Measurements from ENCODE around the gene TMTC2.

TMTC2 gene

GRCh38 chr12:82973592-82973991 is 286.9 kb downstream of the TMTC2 start:
- no peak for TF ChIP-seq ZNF274 (IDR thresholded peaks at IDR 0.05; ENCODE audit: low read depth, low read length)
- no peak for TF ChIP-seq YY1 (IDR thresholded peaks at IDR 0.05; ENCODE audit: insufficient read depth, insufficient read length)
- TF ChIP-seq SUZ12 (IDR thresholded peaks at IDR 0.05; ENCODE audit: extremely low read depth, insufficient read depth, insufficient read length) = no peak
- no peak overlapping the region for H3K9ac ChIP-seq (ENCODE audit: insufficient read length, low read depth)
- DNase-seq (ENCODE audit: low read depth, low spot score) = no peak

GRCh38 chr12:82981150-82981549 is 294.4 kb downstream of the TMTC2 start:
- no peak for TF ChIP-seq YY1 (IDR thresholded peaks at IDR 0.05; ENCODE audit: insufficient read depth, insufficient read length)
- TF ChIP-seq SUZ12 (IDR thresholded peaks at IDR 0.05; ENCODE audit: extremely low read depth, insufficient read depth, insufficient read length) = no peak
- TF ChIP-seq ZNF274 (IDR thresholded peaks at IDR 0.05; ENCODE audit: low read depth, low read length) = no peak
- DNase-seq (ENCODE audit: low read depth, low spot score) = no peak
- H3K36me3 ChIP-seq (ENCODE audit: insufficient read depth, insufficient read length, low read length) = no peaks in the 10 kb centered on the region

More at GRCh38 chr12:82973592-82973991, 286.9 kb downstream of the TMTC2 start:
- Histone ChIP-seq H3K36me3 (ENCODE audit: insufficient read depth, insufficient read length, low read length) (no peaks in the 10 kb centered on the region), H3K27me3 (ENCODE audit: insufficient read depth, insufficient read length) (no peaks in the 10 kb centered on the region), H3K4me3 (ENCODE audit: insufficient read length, low read depth) (no peak overlapping the region), H3K9me3 (ENCODE audit: insufficient read depth, low read length) (no peaks in the 10 kb centered on the region), H3K4me1 (ENCODE audit: insufficient read depth, insufficient read length) (no peaks in the 10 kb centered on the region)

GRCh38 chr12:82994117-82994516 is 307.4 kb downstream of the TMTC2 start:
- H3K4me1 ChIP-seq (ENCODE audit: insufficient read depth, insufficient read length) = no peaks in the 10 kb centered on the region
- H3K36me3 ChIP-seq (ENCODE audit: insufficient read depth, insufficient read length, low read length) = no peaks in the 10 kb centered on the region
- H3K9ac ChIP-seq (ENCODE audit: insufficient read length, low read depth) = no peak overlapping the region
- no peaks in the 10 kb centered on the region for H3K27me3 ChIP-seq (ENCODE audit: insufficient read depth, insufficient read length)
- H3K4me3 ChIP-seq (ENCODE audit: insufficient read length, low read depth) = no peak overlapping the region
- H3K9me3 ChIP-seq (ENCODE audit: insufficient read depth, low read length) = no peaks in the 10 kb centered on the region
- DNase-seq (ENCODE audit: low read depth, low spot score) = no peak
- TF ChIP-seq ZNF274 (IDR thresholded peaks at IDR 0.05; ENCODE audit: low read depth, low read length) (no peak), SUZ12 (IDR thresholded peaks at IDR 0.05; ENCODE audit: extremely low read depth, insufficient read depth, insufficient read length) (no peak), YY1 (IDR thresholded peaks at IDR 0.05; ENCODE audit: insufficient read depth, insufficient read length) (no peak)

More at GRCh38 chr12:82981150-82981549, 294.4 kb downstream of the TMTC2 start:
- Histone ChIP-seq H3K27me3 (ENCODE audit: insufficient read depth, insufficient read length) (no peaks in the 10 kb centered on the region), H3K4me1 (ENCODE audit: insufficient read depth, insufficient read length) (no peaks in the 10 kb centered on the region), H3K9ac (ENCODE audit: insufficient read length, low read depth) (no peak overlapping the region), H3K9me3 (ENCODE audit: insufficient read depth, low read length) (peaks cover 7% of the 10 kb centered on the region; the same call in 1 of the 2 replicates), H3K4me3 (ENCODE audit: insufficient read length, low read depth) (no peak overlapping the region)

- H3K36me3 ChIP-seq (ENCODE audit: insufficient read depth, insufficient read length, low read length) = no peaks in the 10 kb centered on the region
- no peak for TF ChIP-seq ZNF274 (IDR thresholded peaks at IDR 0.05; ENCODE audit: low read depth, low read length)
- TF ChIP-seq YY1 (IDR thresholded peaks at IDR 0.05; ENCODE audit: insufficient read depth, insufficient read length) = no peak
- no peak for TF ChIP-seq SUZ12 (IDR thresholded peaks at IDR 0.05; ENCODE audit: extremely low read depth, insufficient read depth, insufficient read length)
- no peak overlapping the region for H3K9ac ChIP-seq (ENCODE audit: insufficient read length, low read depth)
- no peaks in the 10 kb centered on the region for H3K4me1 ChIP-seq (ENCODE audit: insufficient read depth, insufficient read length)
- no peaks in the 10 kb centered on the region; the same call in 1 of the 2 replicates for H3K9me3 ChIP-seq (ENCODE audit: insufficient read depth, low read length)
- no peak overlapping the region for H3K4me3 ChIP-seq (ENCODE audit: insufficient read length, low read depth)
- no peak for DNase-seq (ENCODE audit: low read depth, low spot score)
- H3K27me3 ChIP-seq (ENCODE audit: insufficient read depth, insufficient read length) = no peaks in the 10 kb centered on the region
Observed at GRCh38 chr12:82996168-82996812, 309.6 kb downstream of the TMTC2 start.

- H3K36me3 ChIP-seq (ENCODE audit: insufficient read depth, insufficient read length, low read length) = no peaks in the 10 kb centered on the region
Observed at GRCh38 chr12:82998509-82998908, 311.8 kb downstream of the TMTC2 start.

GRCh38 chr12:83003026-83003425 is 316.3 kb downstream of the TMTC2 start:
- DNase-seq (ENCODE audit: low read depth, low spot score) = no peak
- TF ChIP-seq ZNF274 (IDR thresholded peaks at IDR 0.05; ENCODE audit: low read depth, low read length) (no peak), YY1 (IDR thresholded peaks at IDR 0.05; ENCODE audit: insufficient read depth, insufficient read length) (no peak), SUZ12 (IDR thresholded peaks at IDR 0.05; ENCODE audit: extremely low read depth, insufficient read depth, insufficient read length) (no peak)
- Histone ChIP-seq H3K4me1 (ENCODE audit: insufficient read depth, insufficient read length) (no peaks in the 10 kb centered on the region), H3K36me3 (ENCODE audit: insufficient read depth, insufficient read length, low read length) (no peaks in the 10 kb centered on the region), H3K4me3 (ENCODE audit: insufficient read length, low read depth) (no peak overlapping the region), H3K27me3 (ENCODE audit: insufficient read depth, insufficient read length) (no peaks in the 10 kb centered on the region), H3K9ac (ENCODE audit: insufficient read length, low read depth) (no peak overlapping the region), H3K9me3 (ENCODE audit: insufficient read depth, low read length) (no peaks in the 10 kb centered on the region; the same call in 1 of the 2 replicates)

More at GRCh38 chr12:82998509-82998908, 311.8 kb downstream of the TMTC2 start:
- no peak overlapping the region for H3K4me3 ChIP-seq (ENCODE audit: insufficient read length, low read depth)
- no peak for DNase-seq (ENCODE audit: low read depth, low spot score)
- H3K9ac ChIP-seq (ENCODE audit: insufficient read length, low read depth) = no peak overlapping the region
- no peaks in the 10 kb centered on the region for H3K27me3 ChIP-seq (ENCODE audit: insufficient read depth, insufficient read length)
- TF ChIP-seq YY1 (IDR thresholded peaks at IDR 0.05; ENCODE audit: insufficient read depth, insufficient read length) (no peak), ZNF274 (IDR thresholded peaks at IDR 0.05; ENCODE audit: low read depth, low read length) (no peak), SUZ12 (IDR thresholded peaks at IDR 0.05; ENCODE audit: extremely low read depth, insufficient read depth, insufficient read length) (no peak)
- no peaks in the 10 kb centered on the region for H3K4me1 ChIP-seq (ENCODE audit: insufficient read depth, insufficient read length)
- no peaks in the 10 kb centered on the region; the same call in 1 of the 2 replicates for H3K9me3 ChIP-seq (ENCODE audit: insufficient read depth, low read length)

GRCh38 chr12:83005534-83006197 is 319.0 kb downstream of the TMTC2 start:
- TF ChIP-seq YY1 (IDR thresholded peaks at IDR 0.05; ENCODE audit: insufficient read depth, insufficient read length) = no peak
- Histone ChIP-seq H3K36me3 (ENCODE audit: insufficient read depth, insufficient read length, low read length) (no peaks in the 10 kb centered on the region), H3K4me1 (ENCODE audit: insufficient read depth, insufficient read length) (no peaks in the 10 kb centered on the region), H3K27me3 (ENCODE audit: insufficient read depth, insufficient read length) (no peaks in the 10 kb centered on the region), H3K9ac (ENCODE audit: insufficient read length, low read depth) (no peak overlapping the region), H3K4me3 (ENCODE audit: insufficient read length, low read depth) (no peak overlapping the region), H3K9me3 (ENCODE audit: insufficient read depth, low read length) (peaks cover 19% of the 10 kb centered on the region)
- no peak for DNase-seq (ENCODE audit: low read depth, low spot score)
